Suprapubic skin (tissue), 4 donors: Measurements from ENCODE around the gene HMGCS2. TPM values are rescaled to one million over a fixed set of nuclear protein-coding genes. Genes with fewer than 3 reads are reported as not detected.

Experiments
- DNase-seq, 2 donors: peaks; one replicate each; pipeline ENCODE4 v3.0.0-alpha.2; 2019; ENCODE audit warnings: low spot score in 2 of 2
- H3K27ac ChIP-seq: fragments of 200-600 bp; sonication (generic); one replicate; pipeline ENCODE4 v1.5.1; 2019
- H3K27me3 ChIP-seq: fragments of 200-600 bp; sonication (generic); one replicate; pipeline ENCODE4 v1.5.1; 2019
- H3K36me3 ChIP-seq: fragments of 200-600 bp; sonication (generic); one replicate; pipeline ENCODE4 v1.5.1; 2019
- H3K4me1 ChIP-seq: fragments of 200-600 bp; sonication (generic); one replicate; pipeline ENCODE4 v1.5.1; 2019
- H3K4me3 ChIP-seq: fragments of 200-600 bp; sonication (generic); one replicate; pipeline ENCODE4 v1.5.1; 2019; ENCODE audit warnings: mild to moderate bottlenecking
- H3K9me3 ChIP-seq: fragments of 200-600 bp; sonication (generic); one replicate; pipeline ENCODE4 v1.5.1; 2019
- EP300 ChIP-seq: sonication (generic); formaldehyde crosslinking; IDR thresholded peaks from one replicate; pipeline ENCODE4 v1.6.1; 2017; ENCODE audit warnings: antibody characterized with exemption
- POLR2A ChIP-seq, 2 donors: fragments of 450-650 bp; IDR thresholded peaks; one replicate each; pipeline ENCODE4 v1.6.1; 2017; ENCODE audit warnings: antibody characterized with exemption in 2 of 2, mild to moderate bottlenecking in 2 of 2, moderate library complexity in 2 of 2
- POLR2AphosphoS5 ChIP-seq, 3 donors: sonication (generic); formaldehyde crosslinking; IDR thresholded peaks; one replicate each; pipeline ENCODE4 v1.6.1; 2017; ENCODE audit warnings: antibody characterized with exemption in 3 of 3
- WGBS: methylation state at CpG from one replicate; pipeline ENCODE4 v1.1.5; 2018; 5-methylcytosine and 5-hydroxymethylcytosine counted together
- total RNA-seq, 4 donors: library from RNA; depleted of rRNA; stranded (reverse); fragments of >200 nt; gene quantifications; one replicate each; pipeline ENCODE4 v1.1.0, GENCODE V29; 2016
- TF ChIP-seq, protein P1 (sequence below), 2 donors: fragments of 200-600 bp in 1 of 2; fragments of 450-650 bp in 1 of 2; sonication (generic) in 1 of 2; IDR thresholded peaks; one replicate each; pipeline ENCODE4 v1.5.1; 2016 to 2019; ENCODE audit warnings: antibody characterized with exemption in 2 of 2, mild to moderate bottlenecking in 1 of 2, moderate library complexity in 1 of 2

HMGCS2 gene
- total RNA-seq, 4 donors from 2014 or later, result 20.9 to 389 (median 33.5) TPM

- Histone ChIP-seq H3K4me3 (no peak overlapping the region), H3K9me3 (no peaks in the 10 kb centered on the region), H3K27me3 (no peaks in the 10 kb centered on the region), H3K4me1 (peaks cover 42% of the 10 kb centered on the region), H3K27ac (no peak overlapping the region), H3K36me3 (no peaks in the 10 kb centered on the region)
- TF ChIP-seq, protein P1, sequence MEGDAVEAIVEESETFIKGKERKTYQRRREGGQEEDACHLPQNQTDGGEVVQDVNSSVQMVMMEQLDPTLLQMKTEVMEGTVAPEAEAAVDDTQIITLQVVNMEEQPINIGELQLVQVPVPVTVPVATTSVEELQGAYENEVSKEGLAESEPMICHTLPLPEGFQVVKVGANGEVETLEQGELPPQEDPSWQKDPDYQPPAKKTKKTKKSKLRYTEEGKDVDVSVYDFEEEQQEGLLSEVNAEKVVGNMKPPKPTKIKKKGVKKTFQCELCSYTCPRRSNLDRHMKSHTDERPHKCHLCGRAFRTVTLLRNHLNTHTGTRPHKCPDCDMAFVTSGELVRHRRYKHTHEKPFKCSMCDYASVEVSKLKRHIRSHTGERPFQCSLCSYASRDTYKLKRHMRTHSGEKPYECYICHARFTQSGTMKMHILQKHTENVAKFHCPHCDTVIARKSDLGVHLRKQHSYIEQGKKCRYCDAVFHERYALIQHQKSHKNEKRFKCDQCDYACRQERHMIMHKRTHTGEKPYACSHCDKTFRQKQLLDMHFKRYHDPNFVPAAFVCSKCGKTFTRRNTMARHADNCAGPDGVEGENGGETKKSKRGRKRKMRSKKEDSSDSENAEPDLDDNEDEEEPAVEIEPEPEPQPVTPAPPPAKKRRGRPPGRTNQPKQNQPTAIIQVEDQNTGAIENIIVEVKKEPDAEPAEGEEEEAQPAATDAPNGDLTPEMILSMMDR (IDR thresholded peaks at IDR 0.05), result peak; percentile 55 to 68
- TF ChIP-seq POLR2A (IDR thresholded peaks at IDR 0.05), result no peak
- WGBS, result 32% methylated on average over 17 of the region's 17 CpGs
- no peak for DNase-seq
These were observed 24.7 kb downstream of the HMGCS2 start for GRCh38 chr1:119743776-119744597.

DNA sequence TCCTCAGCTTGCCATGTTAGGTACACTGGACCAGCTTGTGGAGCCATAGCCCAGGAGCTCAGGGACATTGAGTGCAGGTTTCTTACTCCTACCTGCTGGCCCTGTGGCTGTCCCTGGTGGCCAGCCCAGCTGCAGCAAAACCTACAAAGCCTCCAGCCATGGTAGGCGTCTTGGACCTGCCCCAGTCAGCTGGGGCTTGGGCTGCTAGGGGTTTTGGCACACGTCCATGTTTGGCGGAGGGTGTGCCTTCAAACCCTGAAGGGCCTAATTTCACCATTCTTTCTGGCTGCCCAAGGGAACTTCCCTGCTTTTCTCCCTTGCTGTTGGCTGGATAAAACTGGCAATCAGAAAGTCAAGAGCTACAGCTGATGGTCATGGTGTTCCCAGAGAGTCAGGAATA, 25.4 kb downstream of the HMGCS2 start:
- no peak for TF ChIP-seq POLR2A (IDR thresholded peaks at IDR 0.05)

DNA sequence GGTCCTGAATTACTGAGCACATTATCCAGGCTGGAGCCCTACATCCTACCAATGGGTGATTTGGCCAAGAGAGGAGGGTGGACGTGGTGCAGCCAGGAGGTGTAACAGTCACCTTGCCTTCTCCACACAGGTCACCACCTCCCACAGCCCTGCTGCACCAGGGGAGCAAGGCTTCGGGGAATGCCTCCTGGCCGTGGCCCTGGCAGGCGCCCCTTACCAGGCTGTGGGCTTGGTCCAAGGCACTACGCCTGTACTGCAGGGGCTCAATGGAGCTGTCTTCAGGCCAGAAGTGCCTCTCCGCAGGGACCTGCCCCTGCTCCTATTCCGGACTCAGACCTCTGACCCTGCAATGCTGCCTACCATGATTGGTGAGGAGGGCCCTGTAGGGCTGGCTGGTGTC, 26.0 kb downstream of the HMGCS2 start:
- H3K4me1 ChIP-seq, result peaks cover 48% of the 10 kb centered on the region
- no peak overlapping the region for H3K27ac ChIP-seq
- H3K36me3 ChIP-seq, result peaks cover under 1% of the 10 kb centered on the region
- no peak for TF ChIP-seq EP300
- TF ChIP-seq, protein P1 (IDR thresholded peaks at IDR 0.05), result no peak
- no peak for TF ChIP-seq POLR2A (IDR thresholded peaks at IDR 0.05)
- no peak for TF ChIP-seq POLR2AphosphoS5 (IDR thresholded peaks at IDR 0.05)
- no peaks in the 10 kb centered on the region for H3K27me3 ChIP-seq
- H3K9me3 ChIP-seq, result no peaks in the 10 kb centered on the region
- no peak overlapping the region for H3K4me3 ChIP-seq
- DNase-seq, result no peak
- no CpG with 5 or more reads among the region's 7 CpGs for WGBS

More for the DNA sequence above, 25.4 kb downstream of the HMGCS2 start:
- no peak for DNase-seq
- peaks cover 47% of the 10 kb centered on the region for H3K4me1 ChIP-seq
- H3K27ac ChIP-seq, result no peak overlapping the region
- H3K27me3 ChIP-seq, result no peaks in the 10 kb centered on the region
- WGBS, result 0% methylated on average over 1 of the region's 3 CpGs
- no peaks in the 10 kb centered on the region for H3K9me3 ChIP-seq
- no peaks in the 10 kb centered on the region for H3K36me3 ChIP-seq
- no peak overlapping the region for H3K4me3 ChIP-seq

DNA sequence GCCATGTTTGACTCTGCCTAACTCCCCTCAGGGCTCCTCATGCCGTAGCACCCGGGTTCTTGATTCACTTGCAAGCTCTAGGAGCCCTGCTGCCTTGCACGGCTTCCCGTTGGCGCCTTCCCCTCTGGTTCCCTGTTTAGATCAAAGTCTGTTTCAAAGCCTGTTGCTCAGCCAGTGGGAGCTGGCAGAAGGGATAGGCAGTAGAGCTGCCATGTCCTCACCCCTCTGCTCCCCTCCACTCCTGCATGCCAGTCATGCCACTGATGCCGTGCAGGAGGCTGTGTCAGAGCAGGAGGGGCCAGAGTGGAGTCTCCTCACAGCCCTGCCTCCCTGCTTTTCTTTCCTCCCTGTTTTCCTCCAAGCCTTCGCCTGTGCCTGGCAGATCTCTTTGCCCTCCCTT, 26.5 kb downstream of the HMGCS2 start:
- Histone ChIP-seq H3K4me3 (no peak overlapping the region), H3K27me3 (no peaks in the 10 kb centered on the region), H3K36me3 (peaks cover 5% of the 10 kb centered on the region), H3K9me3 (no peaks in the 10 kb centered on the region), H3K27ac (no peak overlapping the region), H3K4me1 (peaks cover 48% of the 10 kb centered on the region)
- TF ChIP-seq, protein P1 (IDR thresholded peaks at IDR 0.05), result no peak
- TF ChIP-seq POLR2AphosphoS5 (IDR thresholded peaks at IDR 0.05) (no peak), POLR2A (IDR thresholded peaks at IDR 0.05) (no peak), EP300 (no peak)
- no peak for DNase-seq
- WGBS, result 47% methylated on average over 7 of the region's 7 CpGs

- no peak for DNase-seq
- Histone ChIP-seq H3K9me3 (no peaks in the 10 kb centered on the region), H3K36me3 (peaks cover 10% of the 10 kb centered on the region), H3K4me3 (no peak overlapping the region), H3K27ac (no peak overlapping the region), H3K27me3 (no peaks in the 10 kb centered on the region), H3K4me1 (peaks cover 46% of the 10 kb centered on the region)
- 88% methylated on average over 12 of the region's 13 CpGs for WGBS
- TF ChIP-seq POLR2A (IDR thresholded peaks at IDR 0.05), result no peak
These were observed 27.6 kb downstream of the HMGCS2 start for GRCh38 chr1:119740896-119741780.

- Histone ChIP-seq H3K27ac (no peak overlapping the region), H3K4me3 (no peak overlapping the region), H3K36me3 (peaks cover 19% of the 10 kb centered on the region), H3K27me3 (no peaks in the 10 kb centered on the region), H3K4me1 (peaks cover 46% of the 10 kb centered on the region), H3K9me3 (no peaks in the 10 kb centered on the region)
- TF ChIP-seq POLR2AphosphoS5 (IDR thresholded peaks at IDR 0.05) (no peak), EP300 (no peak), POLR2A (IDR thresholded peaks at IDR 0.05) (no peak)
- TF ChIP-seq, protein P1 (IDR thresholded peaks at IDR 0.05), result no peak
- DNase-seq, result no peak
- WGBS, result 100% methylated on average over 2 of the region's 2 CpGs
These were observed 28.4 kb downstream of the HMGCS2 start for GRCh38 chr1:119740261-119740660.
